Activated T-cell treated with anti-CD3 and anti-CD28 coated beads, Interleukin-2, amount 50 U/mL, for 24 hours (primary cell): Measurements from ENCODE around the gene ZFP69B.
"Not testable (repeated sequence)": the region's sequence is repeated elsewhere in the genome, so short reads cannot be mapped to it uniquely, and the experiment has no call there.

Experiments used
- DNase-seq: peaks from one replicate; pipeline ENCODE4 v3.0.0-alpha.2; 2020
- H3K27ac Mint-ChIP-seq: 2 replicates; pipeline ENCODE4 v1.8.0; 2020; ENCODE audit warnings: mild to moderate bottlenecking, mixed read lengths
- H3K27me3 Mint-ChIP-seq: 2 replicates; pipeline ENCODE4 v1.8.0; 2020; ENCODE audit warnings: mixed read lengths
- H3K36me3 Mint-ChIP-seq: 2 replicates; pipeline ENCODE4 v1.8.0; 2020; ENCODE audit warnings: low read depth, mixed read lengths
- H3K4me1 Mint-ChIP-seq: 2 replicates; pipeline ENCODE4 v1.8.0; 2020; ENCODE audit warnings: low read depth, mixed read lengths
- H3K4me3 Mint-ChIP-seq: 2 replicates; pipeline ENCODE4 v1.8.0; 2020; ENCODE audit warnings: mild to moderate bottlenecking, moderate library complexity, mixed read lengths
- H3K9me3 Mint-ChIP-seq: 2 replicates; pipeline ENCODE4 v1.8.0; 2020; ENCODE audit warnings: mixed read lengths

ZFP69B gene

GRCh38 chr1:40475268-40475667 lies 25.0 kb downstream of the ZFP69B start:
- H3K27ac Mint-ChIP-seq: no peak overlapping the region
- H3K36me3 Mint-ChIP-seq: peaks cover 43% of the 10 kb centered on the region
- peaks cover 25% of the 10 kb centered on the region for H3K4me1 Mint-ChIP-seq
- no peak overlapping the region for H3K4me3 Mint-ChIP-seq
- H3K9me3 Mint-ChIP-seq: peaks cover 53% of the 10 kb centered on the region
- no peak for DNase-seq
- no peaks in the 10 kb centered on the region for H3K27me3 Mint-ChIP-seq

- H3K4me3 Mint-ChIP-seq: peak within 1 kb of the TSS; percentile 78
- H3K27ac Mint-ChIP-seq: peak within 1 kb of the TSS; percentile 81
- peak; percentile 84 for DNase-seq
- peaks cover 46% of the 10 kb centered on the region for H3K9me3 Mint-ChIP-seq
- H3K27me3 Mint-ChIP-seq: no peaks in the 10 kb centered on the region
- peaks cover 54% of the 10 kb centered on the region for H3K36me3 Mint-ChIP-seq
- H3K4me1 Mint-ChIP-seq: peaks cover 26% of the 10 kb centered on the region
Measured at GRCh38 chr1:40476924-40477677, 26.8 kb downstream of the ZFP69B start, which contains the start of gene ZFP69. Gene ZFP69 (plus strand): TSS chr1:40477290. CDS start chr1:40479362, 2,072 bp downstream.

DNA sequence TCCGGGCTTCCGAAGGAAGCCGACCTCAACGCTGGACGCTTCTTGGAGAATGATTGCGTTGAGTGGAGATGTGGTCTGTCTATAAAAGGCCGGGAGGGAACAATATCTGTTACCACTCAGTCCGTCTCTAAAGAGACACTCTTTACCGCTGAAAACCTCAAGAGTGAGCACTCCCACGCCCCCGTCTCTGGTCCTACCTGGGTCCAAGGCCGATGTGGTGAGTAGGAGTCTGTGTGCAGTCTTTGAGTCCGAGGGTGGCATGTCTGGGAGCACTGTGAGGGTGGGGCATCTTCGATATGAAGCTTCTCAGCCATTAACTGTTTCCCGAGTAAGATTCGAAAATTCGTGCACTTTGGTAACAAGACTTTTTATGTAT lies 27.4 kb downstream of the ZFP69B start:
- H3K4me3 Mint-ChIP-seq: peak overlapping the region; percentile 78
- H3K27me3 Mint-ChIP-seq: no peaks in the 10 kb centered on the region
- peaks cover 59% of the 10 kb centered on the region for H3K36me3 Mint-ChIP-seq
- H3K27ac Mint-ChIP-seq: peak overlapping the region; percentile 81
- no peak for DNase-seq
- peaks cover 26% of the 10 kb centered on the region for H3K4me1 Mint-ChIP-seq
- H3K9me3 Mint-ChIP-seq: peaks cover 47% of the 10 kb centered on the region

DNA sequence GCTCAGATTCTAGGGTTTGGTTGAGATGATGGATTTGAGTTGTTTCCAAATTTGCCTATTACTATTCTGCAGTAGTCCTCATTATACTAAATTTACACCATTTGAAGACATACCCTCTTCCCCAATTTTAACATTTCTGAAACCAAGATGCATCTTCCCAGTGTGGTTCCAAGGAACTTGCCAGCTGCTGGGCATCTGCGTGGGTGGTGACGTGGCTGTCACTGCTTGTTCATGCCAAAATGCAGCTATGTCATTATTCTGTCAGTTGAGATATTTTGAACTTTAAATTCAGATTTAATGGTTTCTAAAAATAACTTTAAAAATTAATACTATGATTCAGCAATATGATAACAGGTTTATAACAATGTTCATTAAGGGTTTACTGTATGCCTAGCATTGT lies 28.0 kb downstream of the ZFP69B start:
- Mint-ChIP-seq H3K36me3 (peaks cover 65% of the 10 kb centered on the region), H3K27ac (peak overlapping the region; percentile 81)

GRCh38 chr1:40479156-40479555 lies 28.9 kb downstream of the ZFP69B start:
- no peak for DNase-seq
- H3K4me3 Mint-ChIP-seq: no peak overlapping the region
- peaks cover 26% of the 10 kb centered on the region for H3K4me1 Mint-ChIP-seq
- H3K9me3 Mint-ChIP-seq: peaks cover 42% of the 10 kb centered on the region
- no peaks in the 10 kb centered on the region for H3K27me3 Mint-ChIP-seq
- H3K27ac Mint-ChIP-seq: no peak overlapping the region
- H3K36me3 Mint-ChIP-seq: peaks cover 73% of the 10 kb centered on the region

More for the DNA sequence above, 28.0 kb downstream of the ZFP69B start:
- peaks cover 26% of the 10 kb centered on the region for H3K4me1 Mint-ChIP-seq
- DNase-seq: no peak
- H3K27me3 Mint-ChIP-seq: no peaks in the 10 kb centered on the region
- peaks cover 46% of the 10 kb centered on the region for H3K9me3 Mint-ChIP-seq
- H3K4me3 Mint-ChIP-seq: peak overlapping the region; percentile 78

- DNase-seq: no peak
- H3K9me3 Mint-ChIP-seq: peaks cover 60% of the 10 kb centered on the region
- peaks cover 86% of the 10 kb centered on the region for H3K36me3 Mint-ChIP-seq
- H3K27me3 Mint-ChIP-seq: no peaks in the 10 kb centered on the region
- peaks cover 5% of the 10 kb centered on the region for H3K4me1 Mint-ChIP-seq
- no peak overlapping the region for H3K27ac Mint-ChIP-seq
- no peak overlapping the region for H3K4me3 Mint-ChIP-seq
Measured at GRCh38 chr1:40495315-40495903, 45.1 kb downstream of the ZFP69B start.

DNA sequence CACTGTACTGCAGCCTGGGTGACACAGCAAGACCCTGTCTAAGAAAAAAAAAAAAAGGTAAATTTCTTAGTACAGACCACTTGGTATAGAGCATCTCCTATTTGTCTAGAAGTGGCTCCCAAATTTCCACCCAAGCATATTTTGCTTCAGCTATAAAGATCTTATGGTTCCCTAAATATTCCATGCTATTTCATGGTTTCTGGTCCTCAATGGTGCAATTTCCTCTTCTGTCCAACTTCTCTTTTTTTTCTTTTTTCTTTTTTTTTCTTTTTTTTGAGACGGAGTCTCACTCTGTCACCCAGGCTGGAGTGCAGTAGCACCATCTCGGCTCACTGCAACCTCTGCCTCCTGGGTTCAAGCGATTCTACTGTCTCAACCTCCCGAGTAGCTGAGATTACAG lies 52.4 kb downstream of the ZFP69B start:
- DNase-seq, H3K27ac Mint-ChIP-seq, H3K4me1 Mint-ChIP-seq, H3K4me3 Mint-ChIP-seq, H3K27me3 Mint-ChIP-seq: not testable (repeated sequence)
- Mint-ChIP-seq H3K36me3 (peaks cover 83% of the 10 kb centered on the region), H3K9me3 (peaks cover 59% of the 10 kb centered on the region)

DNA sequence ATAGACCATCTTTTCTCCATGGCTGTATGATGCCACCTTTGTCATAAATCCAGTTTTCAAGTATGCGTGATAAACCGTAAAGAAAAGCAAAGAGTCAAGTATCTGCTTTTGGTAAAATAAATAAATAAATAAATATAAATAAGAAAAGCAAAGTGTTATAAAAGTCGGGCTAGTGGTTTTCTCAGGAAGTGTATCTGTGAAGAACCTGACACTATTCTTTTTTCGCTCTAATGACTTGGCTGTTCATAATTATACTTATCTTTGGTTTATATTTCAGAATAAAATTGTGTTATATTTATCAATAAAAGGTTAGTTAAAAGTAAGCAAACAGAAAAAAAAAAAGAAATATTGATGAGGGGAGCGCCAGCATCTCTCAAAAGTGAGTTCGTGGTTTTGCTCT lies 57.7 kb downstream of the ZFP69B start:
- Mint-ChIP-seq H3K9me3 (peaks cover 48% of the 10 kb centered on the region), H3K36me3 (peaks cover 86% of the 10 kb centered on the region), H3K27me3 (no peaks in the 10 kb centered on the region), H3K4me1 (peaks cover 12% of the 10 kb centered on the region), H3K4me3 (peak overlapping the region; percentile 88), H3K27ac (peak overlapping the region; percentile 91)
- DNase-seq: no peak

DNA sequence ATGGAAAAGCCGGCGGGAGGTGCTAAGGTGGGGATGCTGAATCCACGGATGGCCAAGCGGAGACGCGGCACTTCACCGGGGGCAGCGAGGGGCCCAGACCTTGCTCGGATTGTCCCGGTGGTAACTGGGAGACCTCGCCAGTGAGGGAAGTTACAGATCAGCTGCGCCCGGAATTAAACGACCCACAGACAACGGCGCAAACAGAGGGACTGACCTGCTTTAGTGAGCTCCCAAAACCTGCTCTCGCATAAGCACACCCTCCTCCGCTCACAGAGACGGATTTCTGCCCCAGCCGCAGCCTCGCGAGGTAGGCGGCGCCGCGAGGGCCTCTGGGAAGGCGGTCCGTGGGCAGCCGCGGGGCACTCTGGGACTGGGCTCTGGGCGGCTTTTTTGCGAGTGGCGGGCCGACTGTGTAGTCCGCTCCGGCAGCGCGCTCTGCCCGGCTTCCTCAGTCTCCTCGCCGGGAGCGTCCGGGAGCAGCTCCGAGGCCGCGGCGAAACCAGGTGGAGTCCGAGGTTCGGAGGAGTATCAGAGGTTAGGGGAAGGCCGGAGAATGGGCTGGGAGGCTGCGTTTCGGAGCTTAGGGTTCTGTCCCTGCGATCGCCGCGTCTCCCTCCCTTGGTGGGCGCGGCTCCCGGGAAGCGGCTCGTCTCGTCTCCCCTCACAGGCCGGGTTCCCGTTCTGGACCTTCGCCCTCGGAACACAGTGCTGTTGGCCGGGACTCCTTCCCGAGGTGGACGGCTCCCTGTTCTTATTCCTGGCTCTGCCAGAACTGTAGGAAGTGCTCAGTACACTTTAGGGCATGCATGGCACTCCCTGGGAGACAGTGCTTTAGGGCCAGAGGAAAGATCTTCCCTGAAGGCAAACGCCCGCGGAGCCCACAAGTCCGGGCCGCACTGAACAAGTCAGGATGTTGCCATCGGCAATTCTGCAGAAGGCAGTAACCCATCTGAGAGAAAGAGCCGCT lies 58.4 kb downstream of the ZFP69B start, which contains the start of gene EXO5:
Gene EXO5, plus strand, starts transcription at position 393 of the 967 bp plus-strand sequence. CDS start 5,778 bp downstream, outside the sequence.
- H3K27ac Mint-ChIP-seq: peak within 1 kb of the TSS; percentile 91
- peak within 1 kb of the TSS; percentile 88 for H3K4me3 Mint-ChIP-seq
- peaks cover 82% of the 10 kb centered on the region for H3K36me3 Mint-ChIP-seq
- H3K4me1 Mint-ChIP-seq: peaks cover 12% of the 10 kb centered on the region
- DNase-seq: peak; percentile 91
- peaks cover 44% of the 10 kb centered on the region for H3K9me3 Mint-ChIP-seq
- H3K27me3 Mint-ChIP-seq: no peaks in the 10 kb centered on the region
